ENCODE measurements around the gene CTH.
"Not testable (repeated sequence)": the region's sequence is repeated elsewhere in the genome, so short reads cannot be mapped to it uniquely, and the experiment has no call there.

CTH gene

GRCh38 chr1:70405780-70406416 lies 5.2 kb upstream of the CTH start:
- no peak for DNase-seq

- DNase-seq, result no peak
Observed at GRCh38 chr1:70409136-70409535, 1.9 kb upstream of the CTH start.

GRCh38 chr1:70411360-70411844 lies 334 bp downstream of the CTH start:
- DNase-seq, result peak; percentile 88

- no peak for DNase-seq
Observed at GRCh38 chr1:70415882-70416281, 4.8 kb downstream of the CTH start.

- not testable (repeated sequence) for DNase-seq
Observed at GRCh38 chr1:70418973-70419734, 8.1 kb downstream of the CTH start.

- DNase-seq, result no peak
Observed at GRCh38 chr1:70420320-70420719, 9.3 kb downstream of the CTH start.

- no peak for DNase-seq
Observed at GRCh38 chr1:70426154-70427131, 15.4 kb downstream of the CTH start.

- no peak for DNase-seq
Observed at GRCh38 chr1:70427976-70428375, 16.9 kb downstream of the CTH start.

- DNase-seq, result no peak
Observed at GRCh38 chr1:70429219-70429618, 18.2 kb downstream of the CTH start.

- DNase-seq, result no peak
Observed at GRCh38 chr1:70429757-70430156, 18.7 kb downstream of the CTH start.

GRCh38 chr1:70431317-70431716 lies 20.2 kb downstream of the CTH start:
- no peak for DNase-seq

- DNase-seq, result no peak
Observed at GRCh38 chr1:70431874-70432273, 20.8 kb downstream of the CTH start.

- no peak for DNase-seq
Observed at GRCh38 chr1:70434253-70434859, 23.3 kb downstream of the CTH start.

GRCh38 chr1:70436622-70437251 lies 25.7 kb downstream of the CTH start:
- no peak for DNase-seq

GRCh38 chr1:70438529-70438928 lies 27.5 kb downstream of the CTH start:
- DNase-seq, result no peak

- DNase-seq, result no peak
Observed at GRCh38 chr1:70440642-70441391, 29.7 kb downstream of the CTH start.

- no peak for DNase-seq
Observed at GRCh38 chr1:70441392-70442035, 30.4 kb downstream of the CTH start.

- no peak for DNase-seq
Observed at GRCh38 chr1:70442490-70442889, 31.4 kb downstream of the CTH start.

GRCh38 chr1:70443739-70444138 lies 32.7 kb downstream of the CTH start:
- no peak for DNase-seq

GRCh38 chr1:70449049-70449448 lies 38.0 kb downstream of the CTH start:
- no peak for DNase-seq
